ENCODE data around the gene VAX1. TPM values are rescaled to one million over a fixed set of nuclear protein-coding genes. Genes with fewer than 3 reads are reported as not detected.

Gene VAX1
- polyA plus RNA-seq, 3 donors from 2014 or later, result not detected

DNA sequence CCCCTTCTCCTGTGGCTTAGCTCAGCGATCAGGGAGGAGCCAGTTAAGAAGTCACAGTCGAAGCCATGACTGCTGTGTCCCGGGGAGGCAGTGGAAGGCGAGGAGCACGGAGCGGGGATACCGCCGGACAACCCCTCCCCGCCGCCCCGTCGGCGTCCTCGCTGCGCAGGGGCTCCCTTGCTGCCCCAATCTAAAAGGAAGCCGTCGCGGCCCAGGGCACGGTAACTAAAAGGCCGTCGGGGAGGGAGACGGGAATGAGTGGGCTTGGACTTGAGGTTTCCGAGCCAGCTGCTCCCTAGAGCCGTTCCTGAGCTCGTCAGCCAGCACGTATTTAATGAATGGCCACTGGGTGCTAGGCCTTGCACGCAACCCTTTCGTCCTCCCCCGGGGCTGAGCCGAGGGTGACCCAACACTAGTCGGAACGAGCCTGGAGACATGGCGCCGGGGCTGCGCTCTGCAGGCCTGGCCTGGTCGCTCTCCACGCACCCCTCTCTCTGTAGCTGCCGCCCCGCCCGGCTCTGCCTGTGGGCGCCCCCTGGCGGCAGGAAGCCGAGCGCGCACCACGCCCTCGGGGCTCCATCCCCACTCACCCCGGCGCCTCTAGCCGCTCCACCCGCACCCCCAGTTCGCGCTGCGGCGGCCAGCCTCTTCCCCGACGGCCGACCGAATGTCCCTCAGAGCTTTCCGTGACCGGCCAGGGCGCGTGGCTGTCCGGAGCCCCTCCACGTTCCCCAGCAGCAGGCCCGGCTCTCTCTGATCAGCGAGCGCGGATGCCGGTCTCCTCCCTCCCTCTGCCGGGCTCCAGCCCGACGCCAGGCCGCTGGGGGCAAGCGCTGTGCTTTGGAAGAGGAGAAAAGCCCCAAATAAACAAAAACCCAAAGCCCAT, 30.0 kb upstream of the VAX1 start:
- peaks cover 8 to 15% of the 10 kb centered on the region in 2 donors for H3K4me1 Mint-ChIP-seq

DNA sequence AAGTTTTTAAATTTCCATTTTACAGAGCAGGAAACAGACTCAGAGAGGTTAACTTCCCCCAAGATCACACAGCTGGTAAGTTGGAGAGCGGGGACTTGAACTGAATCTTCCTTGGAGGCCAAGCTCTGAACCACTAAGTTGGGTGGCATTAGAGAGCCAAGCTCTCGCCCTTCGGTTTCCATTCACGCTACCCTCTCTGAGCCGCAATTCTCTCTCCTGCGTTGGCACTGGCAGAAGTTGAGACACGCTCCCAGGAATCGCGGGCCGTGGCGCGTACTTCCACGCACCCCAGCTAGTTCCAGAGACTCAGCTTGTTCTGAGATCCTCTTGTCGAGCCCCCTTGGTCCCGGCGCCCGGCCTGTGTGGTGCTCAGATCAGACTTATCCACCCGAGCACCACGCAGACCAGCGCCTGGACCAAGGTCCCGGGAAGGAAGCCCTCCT, 29.3 kb upstream of the VAX1 start:
- peaks cover 18 to 41% (median 35%) of the 10 kb centered on the region in 3 donors for H3K27me3 Mint-ChIP-seq (ENCODE audit: low read depth in 3 of 3)
- H3K4me3 Mint-ChIP-seq, result peak overlapping the region in 3 of 5 donors; percentile 6 to 49 (median 24)

More for the DNA sequence above, 30.0 kb upstream of the VAX1 start:
- Mint-ChIP-seq H3K4me3 (peak overlapping the region in 3 of 5 donors; percentile 27 to 59 (median 45)), H3K27ac (no peak overlapping the region), H3K27me3 (ENCODE audit: low read depth in 3 of 3) (peaks cover 18 to 41% (median 30%) of the 10 kb centered on the region in 3 donors), H3K9me3 (peaks cover 0 to 4% (median 0%) of the 10 kb centered on the region in 6 donors), H3K36me3 (no peaks in the 10 kb centered on the region)
- DNase-seq, result peak; percentile 31 to 43 (median 41)

GRCh38 chr10:117166418-117167345, 28.6 kb upstream of the VAX1 start:
- peaks cover 18 to 40% (median 39%) of the 10 kb centered on the region in 3 donors for H3K27me3 Mint-ChIP-seq (ENCODE audit: low read depth in 3 of 3)
- H3K27ac Mint-ChIP-seq, result peak overlapping the region in 1 of 6 donors; percentile 25
- peaks cover 0 to 4% (median under 1%) of the 10 kb centered on the region in 6 donors for H3K9me3 Mint-ChIP-seq
- no peak for DNase-seq
- no peaks in the 10 kb centered on the region for H3K36me3 Mint-ChIP-seq
- peaks cover 8 to 21% of the 10 kb centered on the region in 2 donors for H3K4me1 Mint-ChIP-seq
- H3K4me3 Mint-ChIP-seq, result peak overlapping the region in 3 of 5 donors; percentile 6 to 49 (median 24)

More for the DNA sequence above, 29.3 kb upstream of the VAX1 start:
- DNase-seq, result no peak
- Mint-ChIP-seq H3K9me3 (peaks cover 0 to 4% (median 0%) of the 10 kb centered on the region in 6 donors), H3K27ac (no peak overlapping the region), H3K4me1 (peaks cover 8 to 18% of the 10 kb centered on the region in 2 donors), H3K36me3 (no peaks in the 10 kb centered on the region)

- Mint-ChIP-seq H3K4me3 (no peak overlapping the region), H3K4me1 (peaks cover 8 to 21% of the 10 kb centered on the region in 2 donors), H3K27me3 (ENCODE audit: low read depth in 3 of 3) (peaks cover 22 to 44% (median 41%) of the 10 kb centered on the region in 3 donors), H3K27ac (no peak overlapping the region), H3K36me3 (no peaks in the 10 kb centered on the region), H3K9me3 (peaks cover 0 to 7% (median under 1%) of the 10 kb centered on the region in 6 donors)
- DNase-seq, result no peak
These were observed 27.7 kb upstream of the VAX1 start for GRCh38 chr10:117165538-117166417.

DNA sequence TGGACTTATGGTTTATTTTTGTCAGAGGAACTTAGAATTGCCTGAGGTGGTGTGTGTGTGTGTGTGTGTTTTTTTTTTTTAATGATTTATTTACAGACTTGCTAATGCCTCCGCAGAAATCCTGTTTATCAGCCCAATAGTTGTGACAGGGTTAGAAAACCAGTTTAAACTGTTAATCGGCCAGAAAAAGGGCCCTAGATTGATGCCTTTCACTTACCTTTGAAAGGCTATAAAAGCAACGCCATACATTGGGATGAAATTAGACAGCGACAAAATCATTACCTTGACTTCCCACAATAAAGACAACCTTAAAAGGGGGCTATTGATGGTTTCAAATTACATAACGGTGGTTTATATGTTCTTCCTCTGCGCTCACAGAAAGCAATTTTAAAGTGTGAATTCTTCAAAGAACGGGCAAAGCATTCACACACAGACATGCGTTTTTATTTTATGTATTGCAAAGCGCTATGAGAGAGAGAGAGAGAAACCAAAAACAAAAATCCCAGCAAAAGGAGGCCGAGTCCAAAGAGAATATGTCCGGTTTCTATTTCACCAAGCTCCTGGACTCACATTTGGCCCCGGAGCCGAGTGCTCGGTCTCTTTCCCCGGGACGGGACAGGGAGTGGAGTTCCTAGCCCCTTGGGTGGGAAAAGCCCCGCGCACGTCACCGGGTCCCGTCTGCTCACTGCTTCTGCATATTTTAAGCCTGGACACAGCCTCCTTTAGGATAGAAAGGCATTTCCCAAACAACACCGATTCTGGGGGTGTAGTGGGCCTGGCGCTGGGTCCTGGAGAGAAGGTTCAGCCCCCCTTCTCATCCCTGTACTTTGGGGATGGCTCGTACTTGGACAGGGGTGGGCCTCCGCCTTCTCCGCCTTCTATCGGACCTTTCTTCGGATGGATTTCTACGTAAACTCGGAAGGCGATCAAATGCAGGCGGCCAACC, 26.8 kb upstream of the VAX1 start:
- DNase-seq, result no peak
- Mint-ChIP-seq H3K9me3 (peaks cover 0 to 16% (median under 1%) of the 10 kb centered on the region in 6 donors), H3K36me3 (no peaks in the 10 kb centered on the region), H3K27me3 (ENCODE audit: low read depth in 3 of 3) (peaks cover 28 to 46% (median 44%) of the 10 kb centered on the region in 3 donors), H3K27ac (no peak overlapping the region), H3K4me3 (no peak overlapping the region), H3K4me1 (peaks cover 8 to 21% of the 10 kb centered on the region in 2 donors)

GRCh38 chr10:117163954-117164548, 26.0 kb upstream of the VAX1 start:
- H3K4me3 Mint-ChIP-seq, result peak overlapping the region in 2 of 5 donors; percentile 1 to 13
- no peak for DNase-seq
- peaks cover 8 to 18% of the 10 kb centered on the region in 2 donors for H3K4me1 Mint-ChIP-seq
- H3K27me3 Mint-ChIP-seq (ENCODE audit: low read depth in 3 of 3), result peaks cover 28 to 46% (median 38%) of the 10 kb centered on the region in 3 donors
- no peaks in the 10 kb centered on the region for H3K36me3 Mint-ChIP-seq
- H3K9me3 Mint-ChIP-seq, result peaks cover 0 to 17% (median under 1%) of the 10 kb centered on the region in 6 donors
- no peak overlapping the region for H3K27ac Mint-ChIP-seq

GRCh38 chr10:117163061-117163953, 25.2 kb upstream of the VAX1 start:
- Mint-ChIP-seq H3K9me3 (peaks cover 0 to 17% (median under 1%) of the 10 kb centered on the region in 6 donors), H3K27ac (no peak overlapping the region), H3K4me1 (peaks cover 8 to 17% of the 10 kb centered on the region in 2 donors), H3K36me3 (no peaks in the 10 kb centered on the region), H3K4me3 (no peak overlapping the region), H3K27me3 (ENCODE audit: low read depth in 3 of 3) (peaks cover 28 to 47% (median 38%) of the 10 kb centered on the region in 3 donors)
- DNase-seq, result no peak

DNA sequence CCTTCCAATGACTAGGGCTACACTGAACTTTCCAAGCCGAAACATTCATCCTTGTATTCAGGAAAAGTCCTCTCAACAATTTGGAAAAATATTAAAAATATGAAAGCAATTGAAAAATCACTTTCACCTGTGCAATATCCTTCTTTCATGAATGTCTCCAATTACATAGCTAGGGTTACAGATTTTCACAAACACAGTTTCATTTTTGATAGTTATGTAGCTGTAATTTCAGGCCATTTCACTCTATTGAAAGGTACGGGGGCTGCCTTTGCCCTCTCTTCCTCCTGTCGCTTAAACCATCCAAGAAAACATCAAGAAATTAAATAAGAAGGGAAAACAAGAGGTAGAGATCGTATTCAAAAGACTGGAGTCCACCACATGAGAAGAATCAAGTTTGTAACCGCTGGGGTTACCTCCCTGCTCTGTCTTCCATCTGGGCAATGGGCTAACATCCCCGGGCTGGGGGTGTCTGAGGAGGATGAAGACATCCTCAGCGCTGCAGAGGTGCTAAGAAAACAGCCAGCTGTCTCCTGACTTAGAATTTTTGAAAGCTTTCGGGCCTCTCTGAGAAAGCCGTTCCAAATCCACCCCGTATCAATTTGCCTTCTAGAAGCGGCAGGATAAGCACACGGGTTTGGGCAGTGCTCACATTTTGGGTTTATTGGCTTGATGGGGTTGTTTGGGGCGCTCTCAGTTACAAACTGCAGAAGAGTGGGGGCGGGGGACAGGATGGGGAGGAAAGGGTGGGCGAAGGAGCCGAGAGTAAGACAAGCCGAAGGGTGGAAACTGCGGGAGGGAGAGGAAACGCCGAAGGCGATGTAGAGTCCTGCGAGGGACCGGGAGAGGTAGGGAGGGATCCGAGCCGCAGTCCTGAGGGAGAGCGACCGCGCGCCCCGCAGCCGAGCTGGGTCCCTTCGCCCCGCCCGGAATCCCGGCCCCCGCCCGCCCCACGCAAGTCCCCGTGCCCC, 24.3 kb upstream of the VAX1 start:
- no peak for DNase-seq
- peaks cover 26 to 44% (median 37%) of the 10 kb centered on the region in 3 donors for H3K27me3 Mint-ChIP-seq (ENCODE audit: low read depth in 3 of 3)
- H3K4me1 Mint-ChIP-seq, result peaks cover 8 to 15% of the 10 kb centered on the region in 2 donors
- no peaks in the 10 kb centered on the region for H3K36me3 Mint-ChIP-seq
- no peak overlapping the region for H3K27ac Mint-ChIP-seq
- peak overlapping the region in 2 of 5 donors; percentile 34 to 51 for H3K4me3 Mint-ChIP-seq
- peaks cover 0 to 17% (median under 1%) of the 10 kb centered on the region in 6 donors for H3K9me3 Mint-ChIP-seq

DNA sequence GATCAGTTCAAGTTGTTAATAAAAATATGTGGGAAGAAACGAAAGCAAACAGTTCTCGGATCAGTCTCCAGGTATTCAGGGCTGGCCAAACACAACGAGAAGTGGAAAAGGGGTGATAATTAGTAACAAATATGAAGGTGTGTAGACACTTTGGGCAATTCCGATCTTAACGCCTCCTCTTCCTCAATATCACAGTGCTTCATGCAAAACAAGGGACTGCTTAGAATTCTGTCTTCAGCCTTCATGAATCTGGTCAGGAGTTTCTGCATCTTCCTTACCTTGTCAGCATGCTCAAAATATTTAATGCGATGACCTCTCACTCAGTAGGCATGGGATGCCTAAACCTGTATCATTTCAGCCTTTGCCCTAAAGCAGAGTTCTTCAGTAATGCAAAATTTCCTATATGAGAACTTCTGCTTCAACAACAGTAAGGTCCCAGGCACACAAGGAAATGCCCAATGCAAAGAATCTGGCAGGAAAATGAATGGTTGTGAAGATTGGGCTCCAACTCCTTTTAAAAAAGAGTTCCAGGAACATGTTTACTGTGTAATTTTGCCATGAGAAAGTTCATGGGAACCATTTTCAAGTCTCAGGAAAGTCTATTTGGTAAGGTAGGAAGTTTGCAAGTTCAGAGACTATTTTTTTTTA, 23.4 kb upstream of the VAX1 start:
- H3K27ac Mint-ChIP-seq, result no peak overlapping the region
- H3K9me3 Mint-ChIP-seq, result peaks cover 0 to 17% (median 1%) of the 10 kb centered on the region in 6 donors
- no peak overlapping the region for H3K4me3 Mint-ChIP-seq
- no peak for DNase-seq
- H3K27me3 Mint-ChIP-seq (ENCODE audit: low read depth in 3 of 3), result peaks cover 25 to 42% (median 34%) of the 10 kb centered on the region in 3 donors
- peaks cover 0 to 3% (median 0%) of the 10 kb centered on the region in 3 donors for H3K36me3 Mint-ChIP-seq
- peaks cover 0 to 12% of the 10 kb centered on the region in 2 donors for H3K4me1 Mint-ChIP-seq

Data from immature natural killer cell (primary cell).